WERI-Rb-1 (cell line): ENCODE measurements around the gene MYLK.

Source experiments
- DNase-seq: peaks from one replicate; pipeline ENCODE4 v3.0.0-alpha.2; 2020
- H3K27ac ChIP-seq: fragments of 250-450 bp; sonication (Bioruptor Pico); 2 replicates; pipeline ENCODE4 v1.5.1; 2020; ENCODE audit warnings: mild to moderate bottlenecking, moderate library complexity
- H3K27me3 ChIP-seq: fragments of 250-450 bp; sonication (Bioruptor Pico); 2 replicates; pipeline ENCODE4 v1.5.1; 2021; ENCODE audit warnings: mild to moderate bottlenecking, low read depth, moderate library complexity; ENCODE audit not compliant: insufficient read depth, severe bottlenecking
- H3K36me3 ChIP-seq: fragments of 250-450 bp; sonication (Bioruptor Pico); 2 replicates; pipeline ENCODE4 v1.5.1; 2020; ENCODE audit warnings: mild to moderate bottlenecking, moderate library complexity
- H3K4me3 ChIP-seq: 2 replicates; pipeline ENCODE4 v1.5.1; 2011; ENCODE audit warnings: low read depth, mild to moderate bottlenecking, control low read depth, low read length
- H3K9me3 ChIP-seq: fragments of 250-450 bp; sonication (Bioruptor Pico); 2 replicates; pipeline ENCODE4 v1.5.1; 2021; ENCODE audit warnings: mild to moderate bottlenecking, moderate library complexity; ENCODE audit not compliant: severe bottlenecking
- CTCF ChIP-seq: IDR thresholded peaks from 2 replicates; pipeline ENCODE4 v1.5.1; 2011; ENCODE audit warnings: low read depth, mild to moderate bottlenecking, control low read depth, inconsistent platforms, low read length

MYLK gene

GRCh38 chr3:123660900-123661299 is 223.2 kb downstream of the MYLK start:
- no peaks in the 10 kb centered on the region for H3K9me3 ChIP-seq
- DNase-seq: no peak
- H3K36me3 ChIP-seq: peaks cover 4% of the 10 kb centered on the region
- H3K27ac ChIP-seq: no peak overlapping the region
- TF ChIP-seq CTCF: no peak
- H3K27me3 ChIP-seq: no peaks in the 10 kb centered on the region
- no peak overlapping the region for H3K4me3 ChIP-seq

GRCh38 chr3:123660141-123660675 is 223.9 kb downstream of the MYLK start:
- peaks cover 4% of the 10 kb centered on the region for H3K36me3 ChIP-seq
- DNase-seq: no peak
- no peak overlapping the region for H3K27ac ChIP-seq
- H3K27me3 ChIP-seq: no peaks in the 10 kb centered on the region
- H3K9me3 ChIP-seq: no peaks in the 10 kb centered on the region
- H3K4me3 ChIP-seq: no peak overlapping the region
- no peak for TF ChIP-seq CTCF

- Histone ChIP-seq H3K4me3 (no peak overlapping the region), H3K36me3 (peaks cover 4% of the 10 kb centered on the region), H3K27me3 (no peaks in the 10 kb centered on the region), H3K9me3 (no peaks in the 10 kb centered on the region), H3K27ac (no peak overlapping the region)
- no peak for TF ChIP-seq CTCF
- DNase-seq: no peak
Observed at GRCh38 chr3:123658852-123659206, 225.3 kb downstream of the MYLK start.

GRCh38 chr3:123658118-123658851 is 225.8 kb downstream of the MYLK start:
- Histone ChIP-seq H3K4me3 (no peak overlapping the region), H3K27ac (no peak overlapping the region), H3K27me3 (no peaks in the 10 kb centered on the region), H3K36me3 (peaks cover 4% of the 10 kb centered on the region), H3K9me3 (no peaks in the 10 kb centered on the region)
- no peak for TF ChIP-seq CTCF
- DNase-seq: no peak

GRCh38 chr3:123657568-123657967 is 226.6 kb downstream of the MYLK start:
- H3K27me3 ChIP-seq: no peaks in the 10 kb centered on the region
- H3K36me3 ChIP-seq: peaks cover 4% of the 10 kb centered on the region
- H3K27ac ChIP-seq: no peak overlapping the region
- no peak for TF ChIP-seq CTCF
- no peak for DNase-seq
- no peaks in the 10 kb centered on the region for H3K9me3 ChIP-seq
- H3K4me3 ChIP-seq: no peak overlapping the region

GRCh38 chr3:123657111-123657510 is 227.0 kb downstream of the MYLK start:
- H3K36me3 ChIP-seq: peaks cover 4% of the 10 kb centered on the region
- no peak overlapping the region for H3K27ac ChIP-seq
- no peak for TF ChIP-seq CTCF
- H3K27me3 ChIP-seq: no peaks in the 10 kb centered on the region
- H3K4me3 ChIP-seq: no peak overlapping the region
- DNase-seq: no peak
- no peaks in the 10 kb centered on the region for H3K9me3 ChIP-seq
